ENCODE results near the gene APRT. TPM values are rescaled to one million over a fixed set of nuclear protein-coding genes. Genes with fewer than 3 reads are reported as not detected.

APRT gene
- total and polyA plus RNA-seq, 9 of the 15 experiments (the other 6 are each of a cell fraction or from before 2014, with no cell fraction given): 41.7 to 409 (median 146) TPM

DNA sequence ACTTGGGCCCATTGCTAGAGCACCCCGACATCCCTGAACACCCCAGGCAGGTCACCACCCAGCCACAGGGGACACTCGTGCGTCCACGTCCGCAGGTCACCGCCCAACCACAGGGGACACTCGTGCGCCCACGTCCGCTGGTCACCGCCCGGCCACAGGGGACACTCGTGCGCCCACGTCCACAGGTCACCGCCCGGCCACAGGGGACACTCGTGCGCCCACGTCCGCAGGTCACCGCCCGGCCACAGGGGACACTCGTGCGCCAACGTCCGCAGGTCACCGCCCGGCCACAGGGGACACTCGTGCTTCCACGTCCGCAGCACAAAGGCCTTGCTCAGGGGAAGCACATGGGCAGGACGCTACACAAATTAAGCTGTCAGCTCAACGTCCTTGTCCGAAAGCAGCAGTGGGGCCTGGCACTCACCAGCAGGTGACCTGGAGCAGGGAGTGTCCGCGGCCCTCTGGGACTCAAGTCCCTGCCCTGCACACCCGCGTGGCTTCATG lies 27.4 kb upstream of the APRT start (continued):
- no peak for TF ChIP-seq CREB3 (tag; conservative IDR thresholded peaks at IDR 0.05; ENCODE audit: low read depth)
- TF ChIP-seq, protein P1, sequence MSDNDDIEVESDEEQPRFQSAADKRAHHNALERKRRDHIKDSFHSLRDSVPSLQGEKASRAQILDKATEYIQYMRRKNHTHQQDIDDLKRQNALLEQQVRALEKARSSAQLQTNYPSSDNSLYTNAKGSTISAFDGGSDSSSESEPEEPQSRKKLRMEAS (CRISPR knock-in tag; IDR thresholded peaks at IDR 0.05): peak; percentile 96
- TF ChIP-seq, protein P2, sequence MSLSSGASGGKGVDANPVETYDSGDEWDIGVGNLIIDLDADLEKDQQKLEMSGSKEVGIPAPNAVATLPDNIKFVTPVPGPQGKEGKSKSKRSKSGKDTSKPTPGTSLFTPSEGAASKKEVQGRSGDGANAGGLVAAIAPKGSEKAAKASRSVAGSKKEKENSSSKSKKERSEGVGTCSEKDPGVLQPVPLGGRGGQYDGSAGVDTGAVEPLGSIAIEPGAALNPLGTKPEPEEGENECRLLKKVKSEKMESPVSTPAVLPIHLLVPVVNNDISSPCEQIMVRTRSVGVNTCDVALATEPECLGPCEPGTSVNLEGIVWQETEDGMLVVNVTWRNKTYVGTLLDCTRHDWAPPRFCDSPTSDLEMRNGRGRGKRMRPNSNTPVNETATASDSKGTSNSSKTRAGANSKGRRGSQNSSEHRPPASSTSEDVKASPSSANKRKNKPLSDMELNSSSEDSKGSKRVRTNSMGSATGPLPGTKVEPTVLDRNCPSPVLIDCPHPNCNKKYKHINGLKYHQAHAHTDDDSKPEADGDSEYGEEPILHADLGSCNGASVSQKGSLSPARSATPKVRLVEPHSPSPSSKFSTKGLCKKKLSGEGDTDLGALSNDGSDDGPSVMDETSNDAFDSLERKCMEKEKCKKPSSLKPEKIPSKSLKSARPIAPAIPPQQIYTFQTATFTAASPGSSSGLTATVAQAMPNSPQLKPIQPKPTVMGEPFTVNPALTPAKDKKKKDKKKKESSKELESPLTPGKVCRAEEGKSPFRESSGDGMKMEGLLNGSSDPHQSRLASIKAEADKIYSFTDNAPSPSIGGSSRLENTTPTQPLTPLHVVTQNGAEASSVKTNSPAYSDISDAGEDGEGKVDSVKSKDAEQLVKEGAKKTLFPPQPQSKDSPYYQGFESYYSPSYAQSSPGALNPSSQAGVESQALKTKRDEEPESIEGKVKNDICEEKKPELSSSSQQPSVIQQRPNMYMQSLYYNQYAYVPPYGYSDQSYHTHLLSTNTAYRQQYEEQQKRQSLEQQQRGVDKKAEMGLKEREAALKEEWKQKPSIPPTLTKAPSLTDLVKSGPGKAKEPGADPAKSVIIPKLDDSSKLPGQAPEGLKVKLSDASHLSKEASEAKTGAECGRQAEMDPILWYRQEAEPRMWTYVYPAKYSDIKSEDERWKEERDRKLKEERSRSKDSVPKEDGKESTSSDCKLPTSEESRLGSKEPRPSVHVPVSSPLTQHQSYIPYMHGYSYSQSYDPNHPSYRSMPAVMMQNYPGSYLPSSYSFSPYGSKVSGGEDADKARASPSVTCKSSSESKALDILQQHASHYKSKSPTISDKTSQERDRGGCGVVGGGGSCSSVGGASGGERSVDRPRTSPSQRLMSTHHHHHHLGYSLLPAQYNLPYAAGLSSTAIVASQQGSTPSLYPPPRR (CRISPR knock-in tag; IDR thresholded peaks at IDR 0.05; ENCODE audit: borderline replicate concordance): no peak
- no peak for TF ChIP-seq JUNB (CRISPR knock-in tag; conservative IDR thresholded peaks at IDR 0.05)
- TF ChIP-seq SMC3 (conservative IDR thresholded peaks at IDR 0.05; ENCODE audit: insufficient read depth, low read depth, low read length): peak; percentile 57
- TF ChIP-seq ZC3H11A (IDR thresholded peaks at IDR 0.05; ENCODE audit: low read depth, low read length): no peak
- TF ChIP-seq ZNF311 (CRISPR knock-in tag; IDR thresholded peaks at IDR 0.05): no peak
- peak; percentile 71 for TF ChIP-seq ARID4B (CRISPR knock-in tag; IDR thresholded peaks at IDR 0.05)
- TF ChIP-seq MNT (conservative IDR thresholded peaks at IDR 0.05): peak in 1 of 2 experiments; percentile 38; a peak in 1 of 4 replicates
- TF ChIP-seq ZNF518B (CRISPR knock-in tag; IDR thresholded peaks at IDR 0.05): no peak
